ENCODE results near the gene PDE4D. TPM values are rescaled to one million over a fixed set of nuclear protein-coding genes. Genes with fewer than 3 reads are reported as not detected.

The PDE4D gene
- total RNA-seq, 1 donor, result 12.7 TPM

- no peak for TF ChIP-seq CTCF (IDR thresholded peaks at IDR 0.05; ENCODE audit: insufficient read depth, low read length)
- no peak for DNase-seq (ENCODE audit: low read depth)
- H3K4me3 ChIP-seq (ENCODE audit: low read depth, low read length), result no peak overlapping the region
Observed at GRCh38 chr5:59246145-59246869, 647.2 kb downstream of the PDE4D start.

- DNase-seq (ENCODE audit: low read depth), result no peak
- H3K4me3 ChIP-seq (ENCODE audit: low read depth, low read length), result no peak overlapping the region
- TF ChIP-seq CTCF (IDR thresholded peaks at IDR 0.05; ENCODE audit: insufficient read depth, low read length), result no peak
Observed at GRCh38 chr5:59245198-59245597, 648.3 kb downstream of the PDE4D start.

- DNase-seq (ENCODE audit: low read depth), result no peak
- H3K4me3 ChIP-seq (ENCODE audit: low read depth, low read length), result no peak overlapping the region
- no peak for TF ChIP-seq CTCF (IDR thresholded peaks at IDR 0.05; ENCODE audit: insufficient read depth, low read length)
Observed at GRCh38 chr5:59241552-59241951, 652.0 kb downstream of the PDE4D start.

- TF ChIP-seq CTCF (IDR thresholded peaks at IDR 0.05; ENCODE audit: insufficient read depth, low read length), result no peak
- H3K4me3 ChIP-seq (ENCODE audit: low read depth, low read length), result no peak overlapping the region
- no peak for DNase-seq (ENCODE audit: low read depth)
Observed at GRCh38 chr5:59241119-59241518, 652.4 kb downstream of the PDE4D start.

- no peak overlapping the region for H3K4me3 ChIP-seq (ENCODE audit: low read depth, low read length)
- TF ChIP-seq CTCF (IDR thresholded peaks at IDR 0.05; ENCODE audit: insufficient read depth, low read length), result no peak
- DNase-seq (ENCODE audit: low read depth), result no peak
Observed at GRCh38 chr5:59238126-59238902, 655.2 kb downstream of the PDE4D start.

- H3K4me3 ChIP-seq (ENCODE audit: low read depth, low read length), result no peak overlapping the region
- TF ChIP-seq CTCF (IDR thresholded peaks at IDR 0.05; ENCODE audit: insufficient read depth, low read length), result no peak
- DNase-seq (ENCODE audit: low read depth), result no peak
Observed at GRCh38 chr5:59236986-59237385, 656.5 kb downstream of the PDE4D start.

All from fibroblast of the aortic adventitia (primary cell).